Activated CD4-positive, alpha-beta T cell treated with anti-CD3 and anti-CD28 coated beads, Interleukin-2, Interleukin-6, amounts not matched to agents 100 ng/mL and 50 ng/mL, durations not matched to agents 16 hours and 8 hours (primary cell): Measurements from ENCODE around the gene ABCA13.

Experiments
- DNase-seq: peaks from one replicate; pipeline ENCODE4 v3.0.0-alpha.2; 2020

ABCA13 gene

GRCh38 chr7:48305661-48306060, 134.4 kb downstream of the ABCA13 start:
- no peak for DNase-seq

- no peak for DNase-seq
Measured at GRCh38 chr7:48307041-48307714, 135.9 kb downstream of the ABCA13 start.

GRCh38 chr7:48309720-48310119, 138.5 kb downstream of the ABCA13 start:
- no peak for DNase-seq

- DNase-seq: no peak
Measured at GRCh38 chr7:48311464-48312100, 140.3 kb downstream of the ABCA13 start.

- DNase-seq: no peak
Measured at GRCh38 chr7:48312151-48312550, 140.9 kb downstream of the ABCA13 start.

GRCh38 chr7:48316768-48317167, 145.5 kb downstream of the ABCA13 start:
- no peak for DNase-seq

- DNase-seq: no peak
Measured at GRCh38 chr7:48317360-48317759, 146.1 kb downstream of the ABCA13 start.

GRCh38 chr7:48321319-48322010, 150.2 kb downstream of the ABCA13 start:
- no peak for DNase-seq

- peak; percentile 4 for DNase-seq
Measured at GRCh38 chr7:48337012-48337621, 165.9 kb downstream of the ABCA13 start.

GRCh38 chr7:48337781-48338180, 166.5 kb downstream of the ABCA13 start:
- no peak for DNase-seq

GRCh38 chr7:48347230-48347825, 176.1 kb downstream of the ABCA13 start:
- DNase-seq: no peak

GRCh38 chr7:48350515-48350914, 179.3 kb downstream of the ABCA13 start:
- DNase-seq: no peak

GRCh38 chr7:48351900-48352299, 180.6 kb downstream of the ABCA13 start:
- DNase-seq: no peak

GRCh38 chr7:48355346-48355745, 184.1 kb downstream of the ABCA13 start:
- DNase-seq: no peak

GRCh38 chr7:48360574-48360973, 189.3 kb downstream of the ABCA13 start:
- DNase-seq: no peak

GRCh38 chr7:48363174-48363573, 191.9 kb downstream of the ABCA13 start:
- no peak for DNase-seq

GRCh38 chr7:48365010-48365409, 193.8 kb downstream of the ABCA13 start:
- DNase-seq: no peak

- DNase-seq: no peak
Measured at GRCh38 chr7:48366096-48366495, 194.8 kb downstream of the ABCA13 start.

- no peak for DNase-seq
Measured at GRCh38 chr7:48376263-48376662, 205.0 kb downstream of the ABCA13 start.

- no peak for DNase-seq
Measured at GRCh38 chr7:48380921-48381320, 209.7 kb downstream of the ABCA13 start.

- DNase-seq: no peak
Measured at GRCh38 chr7:48381571-48381970, 210.3 kb downstream of the ABCA13 start.

GRCh38 chr7:48384180-48384752, 213.0 kb downstream of the ABCA13 start:
- DNase-seq: no peak

- no peak for DNase-seq
Measured at GRCh38 chr7:48387932-48388331, 216.7 kb downstream of the ABCA13 start.
